ENCODE results near the gene GIMAP8. TPM values are rescaled to one million over a fixed set of nuclear protein-coding genes. Genes with fewer than 3 reads are reported as not detected.
"Not testable (repeated sequence)": the region's sequence is repeated elsewhere in the genome, so short reads cannot be mapped to it uniquely, and the experiment has no call there.

Gene GIMAP8
- total RNA-seq, 1 donor from 2014 or later: 8.5 TPM

GRCh38 chr7:150476819-150477631 is 26.6 kb downstream of the GIMAP8 start:
- peaks cover 77% of the 10 kb centered on the region for H3K4me1 Mint-ChIP-seq
- no peaks in the 10 kb centered on the region for H3K27me3 Mint-ChIP-seq
- H3K9me3 Mint-ChIP-seq: peaks cover 14% of the 10 kb centered on the region
- no peak for DNase-seq
- intact Hi-C loops (cut with micrococcal nuclease): no loop called here
- peak overlapping the region; percentile 65 for H3K4me3 Mint-ChIP-seq
- peaks cover 62% of the 10 kb centered on the region for H3K36me3 Mint-ChIP-seq (ENCODE audit: low read depth)
- H3K27ac Mint-ChIP-seq: peak overlapping the region; percentile 100

- H3K36me3 Mint-ChIP-seq (ENCODE audit: low read depth): peaks cover 46% of the 10 kb centered on the region
- no peaks in the 10 kb centered on the region for H3K27me3 Mint-ChIP-seq
- peak; percentile 78 for DNase-seq
- H3K9me3 Mint-ChIP-seq: peaks cover 14% of the 10 kb centered on the region
- intact Hi-C loops (cut with micrococcal nuclease): no loop called here
- H3K27ac Mint-ChIP-seq: peak overlapping the region; percentile 100
- H3K4me1 Mint-ChIP-seq: peaks cover 83% of the 10 kb centered on the region
- peak overlapping the region; percentile 52 for H3K4me3 Mint-ChIP-seq
Observed at GRCh38 chr7:150479023-150479716, 28.7 kb downstream of the GIMAP8 start.

- peak overlapping the region; percentile 86 for H3K4me3 Mint-ChIP-seq
- intact Hi-C loops (cut with micrococcal nuclease): loop anchor here (1.0 kb wide), 4 partner anchors 21 to 274 kb away; partner anchors contain the start of gene GIMAP8
- DNase-seq: peak; percentile 90
- peaks cover 3% of the 10 kb centered on the region for H3K9me3 Mint-ChIP-seq
- H3K4me1 Mint-ChIP-seq: peaks cover 87% of the 10 kb centered on the region
- H3K27ac Mint-ChIP-seq: peak overlapping the region; percentile 100
- peaks cover 27% of the 10 kb centered on the region for H3K36me3 Mint-ChIP-seq (ENCODE audit: low read depth)
- H3K27me3 Mint-ChIP-seq: no peaks in the 10 kb centered on the region
Observed at GRCh38 chr7:150481186-150481920, 30.9 kb downstream of the GIMAP8 start.

- intact Hi-C loops (cut with micrococcal nuclease): loop anchor here (1.0 kb wide), 4 partner anchors 20 to 273 kb away; partner anchors contain the start of gene GIMAP8
- Mint-ChIP-seq H3K27ac (peak overlapping the region; percentile 100), H3K36me3 (ENCODE audit: low read depth) (peaks cover 25% of the 10 kb centered on the region), H3K9me3 (peaks cover 4% of the 10 kb centered on the region), H3K4me1 (peaks cover 86% of the 10 kb centered on the region), H3K27me3 (no peaks in the 10 kb centered on the region), H3K4me3 (peak overlapping the region; percentile 86)
- DNase-seq: peak; percentile 71
Observed at GRCh38 chr7:150481922-150482321, 31.5 kb downstream of the GIMAP8 start.

- H3K27me3 Mint-ChIP-seq; intact Hi-C loops (cut with micrococcal nuclease); DNase-seq; H3K9me3 Mint-ChIP-seq: not testable (repeated sequence)
- peak overlapping the region; percentile 100 for H3K27ac Mint-ChIP-seq
- peaks cover 78% of the 10 kb centered on the region for H3K4me1 Mint-ChIP-seq
- peak overlapping the region; percentile 83 for H3K4me3 Mint-ChIP-seq
- peaks cover 20% of the 10 kb centered on the region for H3K36me3 Mint-ChIP-seq (ENCODE audit: low read depth)
Observed at GRCh38 chr7:150483514-150483913, 33.1 kb downstream of the GIMAP8 start.

- Mint-ChIP-seq H3K27ac (peak overlapping the region; percentile 100), H3K4me3 (peak overlapping the region; percentile 83), H3K4me1 (peaks cover 72% of the 10 kb centered on the region), H3K36me3 (ENCODE audit: low read depth) (peaks cover 20% of the 10 kb centered on the region)
- H3K9me3 Mint-ChIP-seq; H3K27me3 Mint-ChIP-seq; intact Hi-C loops (cut with micrococcal nuclease): not testable (repeated sequence)
- peak; percentile 84 for DNase-seq
Observed at GRCh38 chr7:150484071-150484470, 33.6 kb downstream of the GIMAP8 start.

GRCh38 chr7:150487625-150488024 is 37.2 kb downstream of the GIMAP8 start:
- no peak for DNase-seq
- Mint-ChIP-seq H3K27me3 (no peaks in the 10 kb centered on the region), H3K9me3 (peaks cover 14% of the 10 kb centered on the region), H3K36me3 (ENCODE audit: low read depth) (peaks cover 36% of the 10 kb centered on the region), H3K4me1 (peaks cover 52% of the 10 kb centered on the region), H3K4me3 (no peak overlapping the region), H3K27ac (no peak overlapping the region)
- intact Hi-C loops (cut with micrococcal nuclease): no loop called here

GRCh38 chr7:150489782-150490181 is 39.4 kb downstream of the GIMAP8 start:
- Mint-ChIP-seq H3K9me3 (peaks cover 18% of the 10 kb centered on the region), H3K36me3 (ENCODE audit: low read depth) (peaks cover 44% of the 10 kb centered on the region), H3K4me3 (no peak overlapping the region), H3K27me3 (no peaks in the 10 kb centered on the region), H3K27ac (no peak overlapping the region), H3K4me1 (peaks cover 33% of the 10 kb centered on the region)
- DNase-seq: no peak
- intact Hi-C loops (cut with micrococcal nuclease): no loop called here

- peaks cover 24% of the 10 kb centered on the region for H3K4me1 Mint-ChIP-seq
- DNase-seq; H3K27ac Mint-ChIP-seq; H3K4me3 Mint-ChIP-seq; intact Hi-C loops (cut with micrococcal nuclease); H3K27me3 Mint-ChIP-seq: not testable (repeated sequence)
- peaks cover 29% of the 10 kb centered on the region for H3K9me3 Mint-ChIP-seq
- H3K36me3 Mint-ChIP-seq (ENCODE audit: low read depth): peaks cover 55% of the 10 kb centered on the region
Observed at GRCh38 chr7:150493442-150493841, 43.0 kb downstream of the GIMAP8 start.

- Mint-ChIP-seq H3K27ac (peak overlapping the region; percentile 93), H3K4me1 (peaks cover 66% of the 10 kb centered on the region), H3K4me3 (peak overlapping the region; percentile 58), H3K9me3 (peaks cover 25% of the 10 kb centered on the region), H3K36me3 (ENCODE audit: low read depth) (peaks cover 41% of the 10 kb centered on the region), H3K27me3 (no peaks in the 10 kb centered on the region)
- peak; percentile 85 for DNase-seq
- intact Hi-C loops (cut with micrococcal nuclease): loop anchor here (1.0 kb wide), 1 partner anchor 21 kb away; no protein-coding TSS in a partner anchor
Observed at GRCh38 chr7:150502519-150502918, 52.1 kb downstream of the GIMAP8 start.

GRCh38 chr7:150503155-150503554 is 52.7 kb downstream of the GIMAP8 start:
- Mint-ChIP-seq H3K9me3 (peaks cover 19% of the 10 kb centered on the region), H3K27ac (peak overlapping the region; percentile 93), H3K4me1 (peaks cover 68% of the 10 kb centered on the region), H3K4me3 (peak overlapping the region; percentile 58), H3K36me3 (ENCODE audit: low read depth) (peaks cover 35% of the 10 kb centered on the region), H3K27me3 (no peaks in the 10 kb centered on the region)
- DNase-seq: peak; percentile 60
- intact Hi-C loops (cut with micrococcal nuclease): no loop called here

GRCh38 chr7:150503581-150503980 is 53.2 kb downstream of the GIMAP8 start:
- peak overlapping the region; percentile 93 for H3K27ac Mint-ChIP-seq
- DNase-seq: peak; percentile 74
- intact Hi-C loops (cut with micrococcal nuclease): no loop called here
- H3K9me3 Mint-ChIP-seq: peaks cover 16% of the 10 kb centered on the region
- no peaks in the 10 kb centered on the region for H3K27me3 Mint-ChIP-seq
- H3K4me1 Mint-ChIP-seq: peaks cover 71% of the 10 kb centered on the region
- peaks cover 33% of the 10 kb centered on the region for H3K36me3 Mint-ChIP-seq (ENCODE audit: low read depth)
- H3K4me3 Mint-ChIP-seq: peak overlapping the region; percentile 58

- Mint-ChIP-seq H3K27me3 (no peaks in the 10 kb centered on the region), H3K36me3 (ENCODE audit: low read depth) (peaks cover 12% of the 10 kb centered on the region), H3K4me3 (peak overlapping the region; percentile 83), H3K27ac (peak overlapping the region; percentile 89), H3K4me1 (peaks cover 80% of the 10 kb centered on the region), H3K9me3 (peaks cover 15% of the 10 kb centered on the region)
- DNase-seq: peak; percentile 79
- intact Hi-C loops (cut with micrococcal nuclease): no loop called here
Observed at GRCh38 chr7:150507947-150508602, 57.6 kb downstream of the GIMAP8 start.

Measured in activated CD4-positive, alpha-beta T cell treated with anti-CD3 and anti-CD28 coated beads, Interleukin-2, amount 10 ng/mL, durations not matched to agents 24 days and 14 days (primary cell).